K562 (cell line): Measurements from ENCODE around the gene DRD1. TPM values are rescaled to one million over a fixed set of nuclear protein-coding genes. Genes with fewer than 3 reads are reported as not detected.

Source experiments
- ATAC-seq: fragments of 200-7000 bp; cut with Tn5 transposase; 3 replicates; pipeline ENCODE4 v1.9.1; 2020; ENCODE audit warnings: moderate library complexity
- BruUV-seq: library from RNA; stranded (reverse); fragments of 400-500 nt; replicated peaks from 2 replicates; lab custom pipeline; 2021; lab: Mats Ljungman, UMichigan
- CTCF ChIA-PET: fragments of 300-600 bp; formaldehyde crosslinking; extraction: SDS; loops from one replicate; lab custom pipeline; 2021; ENCODE audit warnings: low intra/inter-chr PET ratio; lab: Yijun Ruan, JAX
- POLR2A ChIA-PET: fragments of 300-600, 350-650 bp; sonication (Branson Sonifier 250); formaldehyde crosslinking; extraction: SDS; loops from one replicate; lab custom pipeline; 2021; ENCODE audit warnings: antibody characterized with exemption, inconsistent platforms; lab: Yijun Ruan, JAX
- DNase-seq, 4 experiments: peaks; one replicate each; pipeline versions ENCODE4 v3.0.0 to v3.0.0-alpha.2; 2011 to 2018; ENCODE audit warnings: low spot score in 3 of 4, mixed read lengths in 3 of 4; ENCODE audit errors: extremely low read depth in 1 of 4
- FAIRE-seq: peaks from 2 replicates; lab custom pipeline; 2011; peaks lifted over from hg19 to GRCh38; lab: Jason Lieb, UNC
- H2AFZ ChIP-seq: 2 replicates; pipeline ENCODE4 v1.6.0; 2011; ENCODE audit warnings: low read depth, low read length, control low read depth, inconsistent platforms
- H3K27ac ChIP-seq: fragments of 200-600 bp; 3 replicates; pipeline ENCODE4 v1.8.0; 2011; ENCODE audit warnings: low read depth, mild to moderate bottlenecking, control low read depth, inconsistent platforms, low read length, moderate library complexity, mixed read lengths; ENCODE audit errors: extremely low read depth
- H3K27me3 ChIP-seq, 2 experiments: fragments of 300-600 bp in 1 of 2; 2 replicates in 1 of 2; 3 replicates in 1 of 2; pipeline versions ENCODE4 v1.6.0 to v1.8.0; 2011; ENCODE audit warnings: inconsistent platforms in 2 of 2, low read length in 2 of 2, mild to moderate bottlenecking in 1 of 2, mixed read lengths in 1 of 2, moderate library complexity in 1 of 2; ENCODE audit not compliant: control insufficient read depth in 2 of 2, insufficient read depth in 2 of 2
- H3K36me3 ChIP-seq: fragments of 300-600 bp; 3 replicates; pipeline ENCODE4 v1.8.0; 2011; ENCODE audit warnings: mild to moderate bottlenecking, low read length, inconsistent platforms; ENCODE audit not compliant: control insufficient read depth, insufficient read depth
- H3K4me1 ChIP-seq, 2 experiments: fragments of 200-600 bp in 1 of 2; replicated peaks in 1 of 2; 2 replicates in 1 of 2; 3 replicates in 1 of 2; pipeline versions ENCODE4 v1.5.1 to v1.8.0; 2011; ENCODE audit warnings: inconsistent platforms in 2 of 2, low read length in 2 of 2, mild to moderate bottlenecking in 1 of 2, mixed read lengths in 1 of 2, moderate library complexity in 1 of 2; ENCODE audit not compliant: control insufficient read depth in 2 of 2, insufficient read depth in 2 of 2
- H3K4me2 ChIP-seq: 2 replicates; pipeline ENCODE4 v1.6.1; 2011; ENCODE audit warnings: low read length, control low read depth, inconsistent platforms, mixed read lengths; ENCODE audit not compliant: insufficient read depth
- H3K4me3 ChIP-seq: fragments of 200-600 bp; sonication (generic), shearing (Covaris generic); 2 replicates; pipeline ENCODE4 v1.5.1; 2016; ENCODE audit warnings: control low read depth, inconsistent platforms
- H3K79me2 ChIP-seq: fragments of 200-600 bp; 3 replicates; pipeline ENCODE4 v1.8.0; 2011; ENCODE audit warnings: low read length, inconsistent platforms; ENCODE audit not compliant: control insufficient read depth, insufficient read depth
- H3K9ac ChIP-seq, 2 experiments: 2 replicates each; pipeline versions ENCODE4 v1.6.0 to v1.6.1; 2011; ENCODE audit warnings: low read depth in 2 of 2, low read length in 2 of 2, control low read depth in 1 of 2, inconsistent platforms in 1 of 2, mild to moderate bottlenecking in 1 of 2, mixed read lengths in 1 of 2; ENCODE audit not compliant: insufficient read depth in 1 of 2
- H3K9me1 ChIP-seq: one replicate; pipeline ENCODE4 v1.6.0; 2011; ENCODE audit warnings: inconsistent platforms, mild to moderate bottlenecking, low read length, moderate library complexity; ENCODE audit not compliant: control insufficient read depth, insufficient read depth
- H3K9me3 ChIP-seq: replicated peaks from 2 replicates; pipeline ENCODE4 v1.5.1; 2011; ENCODE audit warnings: low read depth, low read length, inconsistent platforms; ENCODE audit not compliant: control insufficient read depth, insufficient read depth
- H4K20me1 ChIP-seq: replicated peaks from 2 replicates; pipeline ENCODE4 v1.6.1; 2011; ENCODE audit warnings: low read length, inconsistent platforms, mixed read lengths; ENCODE audit not compliant: control insufficient read depth, insufficient read depth
- DPF2 ChIP-seq: fragments of 450-650 bp; IDR thresholded peaks from 2 replicates; pipeline ENCODE4 v1.6.1; 2016
- EP300 ChIP-seq: IDR thresholded peaks from 2 replicates; pipeline ENCODE4 v1.6.1; 2012; ENCODE audit warnings: low read length, improper control_type of control experiment
- FOS ChIP-seq: IDR thresholded peaks from 3 replicates; pipeline ENCODE4 v1.6.1; 2011; ENCODE audit not compliant: insufficient read length; ENCODE audit errors: extremely low read depth
- HCFC1 ChIP-seq: IDR thresholded peaks from 2 replicates; pipeline ENCODE4 v1.6.1; 2012; ENCODE audit warnings: low read depth, low read length, improper control_type of control experiment
- MBD1 ChIP-seq: fragments of 250-450 bp; sonication (Bioruptor Pico); IDR thresholded peaks from 2 replicates; pipeline ENCODE4 v1.8.0; 2022; ENCODE audit warnings: inconsistent platforms
- PHF21A ChIP-seq: fragments of 450-650 bp; IDR thresholded peaks from 2 replicates; pipeline ENCODE4 v1.6.1; 2017; ENCODE audit warnings: low read depth, borderline replicate concordance
- RREB1 ChIP-seq: fragments of 250-450 bp; sonication (Bioruptor Pico); IDR thresholded peaks from 2 replicates; pipeline ENCODE4 v1.4.0; 2020
- SNRNP70 ChIP-seq: fragments of 200-400 bp; formaldehyde crosslinking; optimal IDR thresholded peaks from 2 replicates; pipeline ENCODE3; 2017; ENCODE audit warnings: low read depth, low read length
- ZBTB9 ChIP-seq: fragments of 450-650 bp; formaldehyde crosslinking; IDR thresholded peaks from 2 replicates; pipeline ENCODE4 v1.4.0; 2020; ENCODE audit warnings: mild to moderate bottlenecking, moderate library complexity
- ZC3H11A ChIP-seq: IDR thresholded peaks from 2 replicates; pipeline ENCODE4 v1.6.1; 2012; ENCODE audit warnings: low read depth, low read length, improper control_type of control experiment
- ZNF146 ChIP-seq: IDR thresholded peaks from one replicate; pipeline ENCODE4 v1.6.1; 2018; ENCODE audit warnings: missing compliant biosample characterization; ENCODE audit not compliant: unreplicated experiment
- ZNF239 ChIP-seq: fragments of 250-450 bp; sonication (Bioruptor Pico); IDR thresholded peaks from 2 replicates; pipeline ENCODE4 v1.4.0; 2020; ENCODE audit warnings: mild to moderate bottlenecking
- ZNF586 ChIP-seq: fragments of 450-650 bp; formaldehyde crosslinking; conservative IDR thresholded peaks from 2 replicates; pipeline ENCODE4 v1.4.0; 2020; ENCODE audit warnings: mild to moderate bottlenecking, moderate library complexity
- WGBS: fragments of 100-300 bp; shearing (Covaris generic); methylation state at CpG from one replicate; pipeline ENCODE4 v1.1.6; 2016; ENCODE audit warnings: low coverage, mixed read lengths; ENCODE audit not compliant: insufficient coverage; ENCODE audit errors: missing lambda C conversion rate; 5-methylcytosine and 5-hydroxymethylcytosine counted together
- in situ Hi-C: fragments of 300-500 bp; cut with MboI; formaldehyde crosslinking; loops from 4 replicates; pipeline ENCODE4 v1.15.0; 2018; ENCODE audit warnings: inconsistent platforms, mixed read lengths
- intact Hi-C: fragments of 100-400 bp; cut with micrococcal nuclease; formaldehyde crosslinking; loops from 2 replicates; pipeline ENCODE4 v1.14.2; 2022
- polyA plus RNA-seq, 8 experiments: library from polyadenylated mRNA; depleted of rRNA in 4 of 8; stranded (reverse) in 5 of 8; unstranded in 3 of 8; fragments of >200 nt; fragmentation: Nextera tagmentation in 2 of 8; fragmentation: Illumina TruSeq in 1 of 8; extraction: Ambion mirVana in 2 of 8; extraction: Trizol in 1 of 8; gene quantifications; 2 replicates each; pipeline versions ENCODE4 v1.2.1 to v1.2.3, GENCODE V29; 2011 to 2014; ENCODE audit warnings: inconsistent platforms in 1 of 8, missing spikeins in 1 of 8
- total RNA-seq, 7 experiments: library from RNA; depleted of rRNA in 6 of 7; stranded (reverse); fragments of >200 nt in 6 of 7; fragmentation: Illumina TruSeq in 2 of 7; extraction: Trizol in 2 of 7; gene quantifications; 2 replicates each; pipeline versions ENCODE4 v1.2.1 to v1.2.3, GENCODE V29; 2011 to 2021; ENCODE audit warnings: low replicate concordance in 1 of 7
- TF ChIP-seq, protein P1 (sequence below): fragments of 250-450 bp; sonication (Bioruptor Pico); IDR thresholded peaks from 2 replicates; pipeline ENCODE4 v1.4.0; 2020; ENCODE audit warnings: mild to moderate bottlenecking

The DRD1 gene
- total and polyA plus RNA-seq, 9 of the 15 experiments (the other 6 are each of a cell fraction or from before 2014, with no cell fraction given): not detected

- no peak overlapping the region for H3K9ac ChIP-seq
- H3K27me3 ChIP-seq: peaks cover 16 to 47% of the 10 kb centered on the region in 2 experiments
- ChIA-PET POLR2A (interaction anchor here (1.0 to 1.4 kb wide), 3 partner anchors 13 to 15 kb away, joined by 3 to 6 read pairs (median 4); partner anchors contain the start of gene SFXN1), CTCF (no interaction called here)
- no peaks in the 10 kb centered on the region for H3K36me3 ChIP-seq
- no peak overlapping the region for H3K27ac ChIP-seq
- H3K9me3 ChIP-seq: no peaks in the 10 kb centered on the region
- H2AFZ ChIP-seq: no peak overlapping the region
- WGBS: 0% methylated on average over 3 of the region's 3 CpGs
- DNase-seq: no peak
- no TSS peak for BruUV-seq
- no peak for FAIRE-seq
- H3K4me3 ChIP-seq: no peak overlapping the region
- no peak for ATAC-seq
- no peaks in the 10 kb centered on the region for H3K9me1 ChIP-seq
- no peaks in the 10 kb centered on the region for H3K79me2 ChIP-seq
- H4K20me1 ChIP-seq: no peaks in the 10 kb centered on the region
- no peaks in the 10 kb centered on the region for H3K4me1 ChIP-seq
- in situ Hi-C loops (no loop called here), intact Hi-C loops (no loop called here)
- H3K4me2 ChIP-seq: no peak overlapping the region
- TF ChIP-seq RREB1 (CRISPR knock-in tag) (no peak), ZC3H11A (no peak), MBD1 (no peak), FOS (no peak), ZNF586 (no peak), PHF21A (no peak), HCFC1 (no peak), EP300 (no peak), ZNF239 (CRISPR knock-in tag) (peak; percentile 90), ZBTB9 (no peak), SNRNP70 (no peak), ZNF146 (CRISPR knock-in tag) (peak; percentile 74), DPF2 (no peak)
- TF ChIP-seq, protein P1, sequence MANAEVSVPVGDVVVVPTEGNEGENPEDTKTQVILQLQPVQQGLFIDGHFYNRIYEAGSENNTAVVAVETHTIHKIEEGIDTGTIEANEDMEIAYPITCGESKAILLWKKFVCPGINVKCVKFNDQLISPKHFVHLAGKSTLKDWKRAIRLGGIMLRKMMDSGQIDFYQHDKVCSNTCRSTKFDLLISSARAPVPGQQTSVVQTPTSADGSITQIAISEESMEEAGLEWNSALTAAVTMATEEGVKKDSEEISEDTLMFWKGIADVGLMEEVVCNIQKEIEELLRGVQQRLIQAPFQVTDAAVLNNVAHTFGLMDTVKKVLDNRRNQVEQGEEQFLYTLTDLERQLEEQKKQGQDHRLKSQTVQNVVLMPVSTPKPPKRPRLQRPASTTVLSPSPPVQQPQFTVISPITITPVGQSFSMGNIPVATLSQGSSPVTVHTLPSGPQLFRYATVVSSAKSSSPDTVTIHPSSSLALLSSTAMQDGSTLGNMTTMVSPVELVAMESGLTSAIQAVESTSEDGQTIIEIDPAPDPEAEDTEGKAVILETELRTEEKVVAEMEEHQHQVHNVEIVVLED: no peak
Measured at GRCh38 chr5:175465282-175465681, 21.3 kb upstream of the DRD1 start.
